Subcutaneous abdominal adipose tissue (tissue), 5 donors: ENCODE results near the gene AP4B1.

Source experiments
- H3K27ac ChIP-seq: one replicate; pipeline ENCODE4 v1.7.0; 2013; ENCODE audit warnings: low read depth, mild to moderate bottlenecking, inconsistent platforms, low read length, moderate library complexity
- H3K27me3 ChIP-seq, 5 donors: one replicate each; pipeline ENCODE4 v1.7.0; 2013; ENCODE audit warnings: low read length in 5 of 5, inconsistent platforms in 1 of 5; ENCODE audit not compliant: control insufficient read depth in 5 of 5, insufficient read depth in 4 of 5
- H3K36me3 ChIP-seq, 5 donors: one replicate each; pipeline ENCODE4 v1.7.0; 2013; ENCODE audit warnings: low read length in 5 of 5; ENCODE audit not compliant: control insufficient read depth in 5 of 5, insufficient read depth in 5 of 5
- H3K4me1 ChIP-seq, 5 donors: one replicate each; pipeline ENCODE4 v1.7.0; 2013; ENCODE audit warnings: low read length in 5 of 5, mild to moderate bottlenecking in 3 of 5, moderate library complexity in 1 of 5; ENCODE audit not compliant: control insufficient read depth in 5 of 5, insufficient read depth in 5 of 5
- H3K4me3 ChIP-seq, 5 donors: one replicate each; pipeline ENCODE4 v1.7.0; 2013; ENCODE audit warnings: low read length in 5 of 5, low read depth in 1 of 5
- H3K9ac ChIP-seq, 5 donors: one replicate each; pipeline ENCODE4 v1.7.0; 2013; ENCODE audit warnings: low read length in 5 of 5, mild to moderate bottlenecking in 4 of 5, moderate library complexity in 3 of 5
- H3K9me3 ChIP-seq, 5 donors: one replicate each; pipeline ENCODE4 v1.7.0; 2013; ENCODE audit warnings: low read length in 5 of 5; ENCODE audit not compliant: control insufficient read depth in 5 of 5
- donor health status: healthy.
- donor health status: healthy.
- donor health status: healthy.
- donor health status: healthy.
- donor health status: healthy.

Gene AP4B1

GRCh38 chr1:113934006-113934405 lies 29.4 kb upstream of the AP4B1 start:
- no peak overlapping the region for H3K27ac ChIP-seq
- peaks cover 0 to 55% (median 33%) of the 10 kb centered on the region in 5 donors for H3K4me1 ChIP-seq
- H3K9ac ChIP-seq, result no peak overlapping the region
- H3K4me3 ChIP-seq, result no peak overlapping the region
- H3K9me3 ChIP-seq, result peaks cover 0 to 3% (median 0%) of the 10 kb centered on the region in 5 donors
- no peaks in the 10 kb centered on the region for H3K36me3 ChIP-seq
- no peaks in the 10 kb centered on the region for H3K27me3 ChIP-seq

DNA sequence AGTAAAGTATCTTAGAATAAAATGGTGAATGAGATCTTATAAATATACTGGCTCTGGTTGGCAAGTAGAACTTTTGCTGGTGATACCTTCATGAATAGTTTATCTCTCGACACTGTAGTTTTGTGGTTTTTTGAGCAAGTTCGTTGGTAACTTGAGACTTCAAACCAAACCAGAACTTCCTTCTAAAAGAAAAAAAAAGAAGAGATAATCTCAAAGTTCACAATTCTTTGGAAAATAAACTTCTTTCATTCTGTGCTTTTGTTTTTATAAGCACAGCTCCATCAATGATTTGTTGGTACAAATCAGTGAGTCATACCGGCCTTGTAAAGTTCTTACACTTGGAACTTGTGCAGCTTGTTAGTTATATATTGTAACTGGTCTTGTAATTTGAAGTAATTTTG lies 26.9 kb upstream of the AP4B1 start:
- Histone ChIP-seq H3K4me3 (peak overlapping the region; percentile 35 to 99 (median 93)), H3K9me3 (peaks cover 0 to 3% (median 0%) of the 10 kb centered on the region in 5 donors), H3K27ac (peak overlapping the region; percentile 96), H3K27me3 (no peaks in the 10 kb centered on the region), H3K36me3 (no peaks in the 10 kb centered on the region), H3K9ac (peak overlapping the region in 3 of 5 donors; percentile 25 to 99 (median 99)), H3K4me1 (peaks cover 0 to 60% (median 38%) of the 10 kb centered on the region in 5 donors)

GRCh38 chr1:113930499-113931161 lies 26.0 kb upstream of the AP4B1 start:
- Histone ChIP-seq H3K4me3 (peak overlapping the region; percentile 72 to 99 (median 99)), H3K36me3 (no peaks in the 10 kb centered on the region), H3K4me1 (peaks cover 0 to 56% (median 38%) of the 10 kb centered on the region in 5 donors), H3K9ac (peak overlapping the region; percentile 71 to 100 (median 99)), H3K27ac (peak overlapping the region; percentile 96), H3K27me3 (no peaks in the 10 kb centered on the region), H3K9me3 (peaks cover 0 to 3% (median 0%) of the 10 kb centered on the region in 5 donors)

GRCh38 chr1:113929750-113930498 lies 25.3 kb upstream of the AP4B1 start:
- Histone ChIP-seq H3K4me3 (peak overlapping the region; percentile 72 to 99 (median 99)), H3K4me1 (peaks cover 0 to 56% (median 38%) of the 10 kb centered on the region in 5 donors), H3K36me3 (no peaks in the 10 kb centered on the region), H3K9me3 (no peaks in the 10 kb centered on the region), H3K27me3 (no peaks in the 10 kb centered on the region), H3K27ac (peak overlapping the region; percentile 96), H3K9ac (peak overlapping the region; percentile 71 to 100 (median 99))

DNA sequence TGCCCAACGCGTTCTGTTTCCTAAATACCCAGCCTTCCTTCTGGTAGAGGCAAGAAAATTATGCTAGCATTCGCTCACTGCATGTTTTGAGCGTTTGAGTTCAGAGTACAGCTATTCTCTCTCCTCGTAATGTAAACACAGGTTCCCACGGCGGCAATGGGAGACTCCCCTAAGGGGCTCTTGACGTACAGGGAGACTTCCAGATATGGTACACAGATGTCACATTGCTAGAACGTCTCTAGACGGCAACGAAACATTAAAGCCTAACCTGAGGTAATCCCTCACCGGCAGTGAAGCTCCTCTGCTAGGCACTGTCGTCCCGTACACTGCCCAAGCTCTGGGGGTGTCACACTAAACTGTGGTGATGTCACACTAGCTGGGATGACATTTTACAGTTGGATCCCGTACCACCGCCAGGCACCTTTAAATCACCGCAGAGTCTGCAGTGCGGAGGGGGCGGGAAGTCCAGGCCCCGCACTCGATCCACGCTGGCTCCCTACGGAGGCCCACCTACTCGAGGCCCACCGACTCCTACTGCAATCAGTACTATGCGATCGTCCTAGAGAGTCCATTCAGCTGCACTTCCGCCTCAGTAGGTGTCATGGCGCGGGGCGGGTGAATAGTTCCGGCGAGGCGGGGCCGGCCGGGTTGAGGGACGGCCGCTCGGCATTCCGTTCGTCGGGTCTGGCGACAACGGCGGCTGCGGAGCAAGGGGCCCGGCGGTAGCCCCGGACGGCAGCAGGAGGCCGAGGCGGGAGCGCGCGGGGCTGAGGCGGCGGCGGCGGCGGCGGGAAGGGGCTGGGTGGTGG lies 24.5 kb upstream of the AP4B1 start, which contains the start of gene HIPK1:
Gene HIPK1 (plus strand): TSS at position 384 of the 809 bp plus-strand sequence.
- peak within 1 kb of the TSS; percentile 72 to 99 (median 99) for H3K4me3 ChIP-seq
- H3K27me3 ChIP-seq, result no peaks in the 10 kb centered on the region
- no peaks in the 10 kb centered on the region for H3K9me3 ChIP-seq
- peaks cover 0 to 51% (median 38%) of the 10 kb centered on the region in 5 donors for H3K4me1 ChIP-seq
- peak within 1 kb of the TSS; percentile 96 for H3K27ac ChIP-seq
- no peaks in the 10 kb centered on the region for H3K36me3 ChIP-seq
- H3K9ac ChIP-seq, result peak within 1 kb of the TSS; percentile 97 to 100 (median 99)

DNA sequence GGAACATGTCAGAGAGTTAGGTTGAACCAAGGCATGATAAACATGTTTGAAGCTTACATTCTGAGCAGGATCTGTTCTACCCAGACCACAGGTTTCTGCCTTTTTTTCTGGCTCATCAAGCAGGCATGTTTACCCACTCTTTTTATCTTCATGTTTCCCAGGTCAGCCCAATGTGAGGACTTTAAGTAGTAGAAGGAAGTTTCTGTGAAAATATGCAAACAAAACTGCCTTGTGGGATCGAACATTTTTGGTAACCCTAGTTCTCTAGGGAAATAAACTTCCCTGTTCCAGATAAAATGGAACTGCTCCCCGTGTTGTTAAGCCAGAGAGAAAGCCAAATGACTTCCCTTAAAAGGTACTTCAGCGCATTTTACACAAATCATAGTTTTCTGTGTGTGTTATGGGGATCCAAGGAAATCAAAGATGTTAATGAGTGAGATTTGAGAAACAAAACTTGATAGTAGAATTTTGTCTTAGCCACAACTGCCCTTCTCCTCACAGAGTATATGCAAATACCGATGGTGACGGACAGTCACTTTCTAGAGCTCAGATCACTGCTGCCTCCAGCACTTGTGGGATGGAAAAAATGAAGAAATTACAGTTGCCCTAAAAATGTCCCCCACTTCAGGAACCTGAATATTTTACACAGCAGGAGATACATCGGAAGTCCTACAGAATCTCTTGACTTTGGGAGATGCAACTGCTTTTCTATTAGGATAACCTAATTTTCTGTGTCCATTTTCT lies 23.8 kb upstream of the AP4B1 start:
- Histone ChIP-seq H3K4me3 (peak overlapping the region; percentile 72 to 99 (median 96)), H3K9ac (peak overlapping the region; percentile 76 to 99 (median 97)), H3K36me3 (no peaks in the 10 kb centered on the region), H3K9me3 (no peaks in the 10 kb centered on the region), H3K27ac (peak overlapping the region; percentile 96), H3K27me3 (no peaks in the 10 kb centered on the region), H3K4me1 (peaks cover 0 to 46% (median 38%) of the 10 kb centered on the region in 5 donors)

GRCh38 chr1:113924473-113924872 lies 19.9 kb upstream of the AP4B1 start:
- Histone ChIP-seq H3K4me1 (peaks cover 0 to 14% (median 12%) of the 10 kb centered on the region in 5 donors), H3K27me3 (no peaks in the 10 kb centered on the region), H3K27ac (no peak overlapping the region), H3K9me3 (no peaks in the 10 kb centered on the region), H3K36me3 (no peaks in the 10 kb centered on the region), H3K4me3 (no peak overlapping the region), H3K9ac (no peak overlapping the region)

GRCh38 chr1:113922957-113923356 lies 18.4 kb upstream of the AP4B1 start:
- Histone ChIP-seq H3K27me3 (no peaks in the 10 kb centered on the region), H3K9me3 (no peaks in the 10 kb centered on the region), H3K4me1 (peaks cover 0 to 5% (median 3%) of the 10 kb centered on the region in 5 donors), H3K36me3 (no peaks in the 10 kb centered on the region), H3K4me3 (no peak overlapping the region), H3K9ac (no peak overlapping the region), H3K27ac (no peak overlapping the region)

DNA sequence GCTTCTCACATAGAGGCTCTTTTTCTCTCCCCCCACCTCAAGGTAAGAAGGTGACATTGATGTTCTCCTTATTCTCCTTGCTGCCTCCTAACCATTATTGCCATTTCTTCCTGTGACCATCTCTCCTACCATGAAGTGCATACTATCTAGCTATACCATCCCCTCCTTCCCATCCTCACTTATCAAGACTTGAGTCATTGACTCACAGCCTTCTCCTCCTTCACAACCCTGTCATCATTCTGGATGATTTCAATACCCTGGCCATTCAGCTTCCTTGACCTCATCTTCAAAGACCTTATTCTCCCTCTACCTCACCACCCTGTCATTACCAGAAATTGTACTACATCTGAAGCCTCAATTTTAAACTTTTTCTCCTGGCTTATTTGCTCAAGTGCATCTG lies 13.6 kb upstream of the AP4B1 start:
- H3K4me1 ChIP-seq, result peaks cover 0 to 3% (median 3%) of the 10 kb centered on the region in 5 donors
- no peak overlapping the region for H3K27ac ChIP-seq
- no peaks in the 10 kb centered on the region for H3K9me3 ChIP-seq
- no peaks in the 10 kb centered on the region for H3K27me3 ChIP-seq
- no peak overlapping the region for H3K9ac ChIP-seq
- no peaks in the 10 kb centered on the region for H3K36me3 ChIP-seq
- H3K4me3 ChIP-seq, result no peak overlapping the region
